Breast epithelium (tissue), 3 donors: Measurements from ENCODE around the gene HEATR9.

Source experiments
- CTCF ChIP-seq, 3 donors: fragments of 450-650 bp; IDR thresholded peaks; one replicate each; pipeline ENCODE4 v1.5.1; 2016 to 2017; ENCODE audit warnings: antibody characterized with exemption in 3 of 3, mild to moderate bottlenecking in 3 of 3, moderate library complexity in 3 of 3
- POLR2A ChIP-seq: fragments of 450-650 bp; IDR thresholded peaks from one replicate; pipeline ENCODE4 v1.6.1; 2016; ENCODE audit warnings: antibody characterized with exemption, mild to moderate bottlenecking, moderate library complexity
- POLR2AphosphoS5 ChIP-seq, 3 donors: sonication (generic); formaldehyde crosslinking; IDR thresholded peaks; one replicate each; pipeline ENCODE4 v1.6.1; 2017; ENCODE audit warnings: antibody characterized with exemption in 3 of 3

GRCh38 chr17:35843698-35844097 lies 25.0 kb downstream of the HEATR9 start:
- TF ChIP-seq CTCF (IDR thresholded peaks at IDR 0.05), result no peak
- no peak for TF ChIP-seq POLR2A
- no peak for TF ChIP-seq POLR2AphosphoS5 (IDR thresholded peaks at IDR 0.05)
